ENCODE data around the gene E4F1.
"Not testable (repeated sequence)": the region's sequence is repeated elsewhere in the genome, so short reads cannot be mapped to it uniquely, and the experiment has no call there.

- TF ChIP-seq CTCF (IDR thresholded peaks at IDR 0.05); EZH2 (IDR thresholded peaks at IDR 0.05; ENCODE audit: borderline replicate concordance, insufficient read depth, low read depth, low read length, poor library complexity, severe bottlenecking): not testable (repeated sequence)
Observed at GRCh38 chr16:2266887-2267286, 43.5 kb downstream of the E4F1 start.

All from B cell (primary cell).